ENCODE data around the gene OPCML.

DNA sequence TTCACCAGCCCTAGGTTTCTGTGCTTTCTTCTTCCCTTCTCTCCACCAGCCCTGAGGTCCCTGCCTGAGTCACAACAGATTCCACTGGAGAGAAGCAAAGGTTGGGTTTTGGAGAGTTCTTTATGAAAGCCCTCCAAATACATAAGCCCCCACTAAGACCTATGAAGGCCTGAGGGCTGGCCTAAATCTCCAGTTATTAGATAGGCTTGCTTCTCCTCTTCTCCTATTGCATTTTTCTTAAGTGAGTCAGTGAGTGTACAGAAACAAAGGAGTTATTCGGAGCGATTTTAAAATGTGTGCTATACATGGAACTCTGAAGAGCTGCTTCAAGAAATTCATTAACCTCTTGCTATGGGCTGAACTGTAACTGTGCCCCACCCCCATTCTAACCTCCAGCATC is 1057.3 kb downstream of the OPCML start:
- TF ChIP-seq, protein P1, sequence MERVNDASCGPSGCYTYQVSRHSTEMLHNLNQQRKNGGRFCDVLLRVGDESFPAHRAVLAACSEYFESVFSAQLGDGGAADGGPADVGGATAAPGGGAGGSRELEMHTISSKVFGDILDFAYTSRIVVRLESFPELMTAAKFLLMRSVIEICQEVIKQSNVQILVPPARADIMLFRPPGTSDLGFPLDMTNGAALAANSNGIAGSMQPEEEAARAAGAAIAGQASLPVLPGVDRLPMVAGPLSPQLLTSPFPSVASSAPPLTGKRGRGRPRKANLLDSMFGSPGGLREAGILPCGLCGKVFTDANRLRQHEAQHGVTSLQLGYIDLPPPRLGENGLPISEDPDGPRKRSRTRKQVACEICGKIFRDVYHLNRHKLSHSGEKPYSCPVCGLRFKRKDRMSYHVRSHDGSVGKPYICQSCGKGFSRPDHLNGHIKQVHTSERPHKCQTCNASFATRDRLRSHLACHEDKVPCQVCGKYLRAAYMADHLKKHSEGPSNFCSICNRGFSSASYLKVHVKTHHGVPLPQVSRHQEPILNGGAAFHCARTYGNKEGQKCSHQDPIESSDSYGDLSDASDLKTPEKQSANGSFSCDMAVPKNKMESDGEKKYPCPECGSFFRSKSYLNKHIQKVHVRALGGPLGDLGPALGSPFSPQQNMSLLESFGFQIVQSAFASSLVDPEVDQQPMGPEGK (CRISPR knock-in tag; IDR thresholded peaks at IDR 0.05; ENCODE audit: borderline replicate concordance), result no peak
- no peak for TF ChIP-seq RARB (CRISPR knock-in tag; IDR thresholded peaks at IDR 0.05)
- TF ChIP-seq ZNF8 (CRISPR knock-in tag; IDR thresholded peaks at IDR 0.05), result no peak
- TF ChIP-seq OSR1 (CRISPR knock-in tag; IDR thresholded peaks at IDR 0.05), result no peak
- TF ChIP-seq ZFP3 (CRISPR knock-in tag; IDR thresholded peaks at IDR 0.05), result no peak
- no peak for TF ChIP-seq ARNTL (CRISPR knock-in tag; IDR thresholded peaks at IDR 0.05; ENCODE audit: borderline replicate concordance, low read depth)
- TF ChIP-seq BACH2 (CRISPR knock-in tag; IDR thresholded peaks at IDR 0.05; ENCODE audit: borderline replicate concordance), result no peak
- no peak for TF ChIP-seq CREB5 (CRISPR knock-in tag; IDR thresholded peaks at IDR 0.05; ENCODE audit: low read depth)
- TF ChIP-seq PPARA (CRISPR knock-in tag; IDR thresholded peaks at IDR 0.05; ENCODE audit: borderline replicate concordance), result no peak
- no peak for TF ChIP-seq CSRNP3 (CRISPR knock-in tag; IDR thresholded peaks at IDR 0.05)
- TF ChIP-seq, protein P2, sequence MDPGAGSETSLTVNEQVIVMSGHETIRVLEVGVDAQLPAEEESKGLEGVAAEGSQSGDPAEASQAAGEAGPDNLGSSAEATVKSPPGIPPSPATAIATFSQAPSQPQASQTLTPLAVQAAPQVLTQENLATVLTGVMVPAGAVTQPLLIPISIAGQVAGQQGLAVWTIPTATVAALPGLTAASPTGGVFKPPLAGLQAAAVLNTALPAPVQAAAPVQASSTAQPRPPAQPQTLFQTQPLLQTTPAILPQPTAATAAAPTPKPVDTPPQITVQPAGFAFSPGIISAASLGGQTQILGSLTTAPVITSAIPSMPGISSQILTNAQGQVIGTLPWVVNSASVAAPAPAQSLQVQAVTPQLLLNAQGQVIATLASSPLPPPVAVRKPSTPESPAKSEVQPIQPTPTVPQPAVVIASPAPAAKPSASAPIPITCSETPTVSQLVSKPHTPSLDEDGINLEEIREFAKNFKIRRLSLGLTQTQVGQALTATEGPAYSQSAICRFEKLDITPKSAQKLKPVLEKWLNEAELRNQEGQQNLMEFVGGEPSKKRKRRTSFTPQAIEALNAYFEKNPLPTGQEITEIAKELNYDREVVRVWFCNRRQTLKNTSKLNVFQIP (CRISPR knock-in tag; IDR thresholded peaks at IDR 0.05; ENCODE audit: borderline replicate concordance, low read depth), result no peak

All from SK-N-SH treated with all-trans-retinoic acid at 6 μM for 48 hours (cell line).